Activated CD8-positive, alpha-beta memory T cell treated with anti-CD3 and anti-CD28 coated beads, Interleukin-2, amount 10 ng/mL, durations not matched to agents 7 days and 5 days (primary cell): ENCODE measurements around the gene PML. TPM values are rescaled to one million over a fixed set of nuclear protein-coding genes. Genes with fewer than 3 reads are reported as not detected.
A peak's percentile ranks its signal among the peaks of the same experiment; 100 is the strongest.

Source experiments
- ATAC-seq: fragments of 150-1000 bp; cut with Tn5 transposase; one replicate; pipeline ENCODE4 v1.10.0; 2021; ENCODE audit warnings: moderate library complexity
- CTCF ChIA-PET: fragments of 350-600 bp; sonication (Branson Sonifier 250); formaldehyde crosslinking; loops from one replicate; lab custom pipeline; 2021; ENCODE audit warnings: antibody characterized with exemption; lab: Charles Lee
- DNase-seq: peaks from one replicate; pipeline ENCODE4 v3.0.0-alpha.2; 2020
- H3K27ac Mint-ChIP-seq: one replicate; pipeline ENCODE4 v1.8.0; 2021; ENCODE audit warnings: mild to moderate bottlenecking, mixed read lengths
- H3K27me3 Mint-ChIP-seq: one replicate; pipeline ENCODE4 v1.8.0; 2021; ENCODE audit warnings: mixed read lengths
- H3K36me3 Mint-ChIP-seq: one replicate; pipeline ENCODE4 v1.8.0; 2021; ENCODE audit warnings: mild to moderate bottlenecking, mixed read lengths
- H3K4me1 Mint-ChIP-seq: one replicate; pipeline ENCODE4 v1.8.0; 2021; ENCODE audit warnings: mixed read lengths
- H3K4me3 Mint-ChIP-seq: one replicate; pipeline ENCODE4 v1.8.0; 2021; ENCODE audit warnings: mild to moderate bottlenecking, moderate library complexity, mixed read lengths
- H3K9me3 Mint-ChIP-seq: one replicate; pipeline ENCODE4 v1.8.0; 2022; ENCODE audit warnings: low read depth, mixed read lengths
- total RNA-seq, 2 experiments: library from RNA; stranded (reverse); gene quantifications; one replicate each; pipeline ENCODE4 v1.2.3, GENCODE V29; 2021

Gene PML
- total RNA-seq, result 100 to 1,000 TPM; 104 to 152 TPM

DNA sequence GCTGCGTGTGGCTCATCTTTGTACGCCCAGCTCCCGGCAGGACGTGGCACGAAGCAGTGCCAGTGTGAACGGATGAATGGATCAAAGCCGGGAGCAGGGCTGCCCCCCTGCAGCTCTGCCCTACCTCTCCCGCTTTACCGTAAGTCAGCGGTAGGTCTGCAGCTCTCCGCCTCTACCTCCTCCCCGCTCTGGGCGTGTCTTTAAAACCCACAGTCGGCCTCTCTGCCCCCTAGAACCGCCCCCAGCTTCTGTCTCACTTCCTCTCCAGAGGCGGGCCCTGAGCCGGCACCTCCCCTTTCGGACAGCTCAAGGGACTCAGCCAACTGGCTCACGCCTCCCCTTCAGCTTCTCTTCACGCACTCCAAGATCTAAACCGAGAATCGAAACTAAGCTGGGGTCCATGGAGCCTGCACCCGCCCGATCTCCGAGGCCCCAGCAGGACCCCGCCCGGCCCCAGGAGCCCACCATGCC lies at the start of gene PML:
PML (plus strand) TSS at position 304 of the 471 bp plus-strand sequence; CDS start at position 401, 97 bp downstream.
- Mint-ChIP-seq H3K27ac (peak within 1 kb of the TSS; percentile 86), H3K4me1 (peaks cover 58% of the 10 kb centered on the region), H3K36me3 (peaks cover 37% of the 10 kb centered on the region), H3K27me3 (no peaks in the 10 kb centered on the region), H3K9me3 (no peaks in the 10 kb centered on the region), H3K4me3 (peak within 1 kb of the TSS; percentile 83)
- CTCF ChIA-PET, result interaction anchor here (0.8 to 12.7 kb wide), 10 partner anchors 10 to 1210 kb away, joined by 3 to 147 read pairs (median 4); no protein-coding TSS in a partner anchor
- DNase-seq (peak; percentile 99), ATAC-seq (peak; percentile 86)

- peaks cover 17% of the 10 kb centered on the region for H3K4me1 Mint-ChIP-seq
Observed at GRCh38 chr15:73945130-73945508, 49.4 kb upstream of the PML start.

GRCh38 chr15:73946046-73946721 lies 48.3 kb upstream of the PML start:
- CTCF ChIA-PET, result interaction anchor here (1.3 to 1.6 kb wide), 2 partner anchors 19 to 27 kb away, joined by 4 read pairs; no protein-coding TSS in a partner anchor
- no peak for ATAC-seq
- no peak overlapping the region for H3K4me3 Mint-ChIP-seq

More at GRCh38 chr15:73945130-73945508, 49.4 kb upstream of the PML start:
- H3K27me3 Mint-ChIP-seq, result no peaks in the 10 kb centered on the region
- CTCF ChIA-PET, result interaction anchor here (0.9 to 1.6 kb wide), 5 partner anchors 16 to 28 kb away, joined by 3 to 4 read pairs (median 4); no protein-coding TSS in a partner anchor
- ATAC-seq (no peak), DNase-seq (no peak)
- no peaks in the 10 kb centered on the region for H3K9me3 Mint-ChIP-seq
- H3K36me3 Mint-ChIP-seq, result no peaks in the 10 kb centered on the region
- H3K4me3 Mint-ChIP-seq, result no peak overlapping the region
- H3K27ac Mint-ChIP-seq, result no peak overlapping the region

GRCh38 chr15:73946795-73947370 lies 47.6 kb upstream of the PML start:
- H3K4me3 Mint-ChIP-seq, result no peak overlapping the region
- H3K27me3 Mint-ChIP-seq, result no peaks in the 10 kb centered on the region
- no peak for DNase-seq
- CTCF ChIA-PET, result no interaction called here
- peaks cover 16% of the 10 kb centered on the region for H3K4me1 Mint-ChIP-seq
- H3K36me3 Mint-ChIP-seq, result no peaks in the 10 kb centered on the region
- H3K9me3 Mint-ChIP-seq, result no peaks in the 10 kb centered on the region
- peak overlapping the region; percentile 19 for H3K27ac Mint-ChIP-seq
- ATAC-seq, result no peak

More at GRCh38 chr15:73946046-73946721, 48.3 kb upstream of the PML start:
- Mint-ChIP-seq H3K27ac (no peak overlapping the region), H3K36me3 (no peaks in the 10 kb centered on the region), H3K27me3 (no peaks in the 10 kb centered on the region), H3K9me3 (no peaks in the 10 kb centered on the region), H3K4me1 (peaks cover 16% of the 10 kb centered on the region)
- no peak for DNase-seq

DNA sequence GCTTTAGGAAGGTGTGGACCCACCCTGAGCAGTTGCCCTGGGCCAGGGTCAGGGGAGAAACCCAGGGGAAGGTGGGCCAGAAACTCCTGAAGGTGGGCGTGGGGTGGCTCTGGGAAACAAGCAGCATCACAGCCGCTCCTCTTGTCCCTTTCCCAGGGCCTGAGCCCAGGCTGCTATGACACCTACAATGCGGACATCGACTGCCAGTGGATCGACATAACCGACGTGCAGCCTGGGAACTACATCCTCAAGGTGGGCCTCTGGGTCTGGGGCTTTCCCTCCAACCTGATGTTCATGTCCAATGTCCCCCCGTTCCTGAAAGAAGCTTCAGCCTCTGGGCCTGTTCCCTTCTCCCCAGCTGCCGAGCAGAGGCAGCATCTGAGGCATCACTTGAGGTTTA lies 46.9 kb upstream of the PML start:
- H3K27ac Mint-ChIP-seq, result no peak overlapping the region
- no peaks in the 10 kb centered on the region for H3K27me3 Mint-ChIP-seq
- H3K4me1 Mint-ChIP-seq, result peaks cover 14% of the 10 kb centered on the region
- no peak for ATAC-seq
- no peaks in the 10 kb centered on the region for H3K9me3 Mint-ChIP-seq
- DNase-seq, result no peak
- CTCF ChIA-PET, result interaction anchor here (1.1 to 7.8 kb wide), 4 partner anchors 8 to 20 kb away, joined by 3 to 175 read pairs (median 8); no protein-coding TSS in a partner anchor
- no peak overlapping the region for H3K4me3 Mint-ChIP-seq
- no peaks in the 10 kb centered on the region for H3K36me3 Mint-ChIP-seq

GRCh38 chr15:73948396-73948795 lies 46.1 kb upstream of the PML start:
- Mint-ChIP-seq H3K4me3 (no peak overlapping the region), H3K9me3 (no peaks in the 10 kb centered on the region), H3K4me1 (peaks cover 13% of the 10 kb centered on the region), H3K27ac (no peak overlapping the region), H3K27me3 (no peaks in the 10 kb centered on the region), H3K36me3 (no peaks in the 10 kb centered on the region)
- DNase-seq (no peak), ATAC-seq (no peak)
- CTCF ChIA-PET, result interaction anchor here (1.1 to 7.8 kb wide), 5 partner anchors 9 to 20 kb away, joined by 3 to 175 read pairs (median 11); no protein-coding TSS in a partner anchor

- H3K4me1 Mint-ChIP-seq, result peaks cover 13% of the 10 kb centered on the region
- no peaks in the 10 kb centered on the region for H3K36me3 Mint-ChIP-seq
- ATAC-seq, result no peak
- no peak for DNase-seq
- H3K9me3 Mint-ChIP-seq, result no peaks in the 10 kb centered on the region
- H3K27me3 Mint-ChIP-seq, result no peaks in the 10 kb centered on the region
- H3K4me3 Mint-ChIP-seq, result no peak overlapping the region
- no peak overlapping the region for H3K27ac Mint-ChIP-seq
- CTCF ChIA-PET, result interaction anchor here (1.1 to 7.8 kb wide), 8 partner anchors 9 to 100 kb away, joined by 3 to 175 read pairs (median 6); partner anchors contain the start of gene TBC1D21
Observed at GRCh38 chr15:73948982-73949381, 45.5 kb upstream of the PML start.

DNA sequence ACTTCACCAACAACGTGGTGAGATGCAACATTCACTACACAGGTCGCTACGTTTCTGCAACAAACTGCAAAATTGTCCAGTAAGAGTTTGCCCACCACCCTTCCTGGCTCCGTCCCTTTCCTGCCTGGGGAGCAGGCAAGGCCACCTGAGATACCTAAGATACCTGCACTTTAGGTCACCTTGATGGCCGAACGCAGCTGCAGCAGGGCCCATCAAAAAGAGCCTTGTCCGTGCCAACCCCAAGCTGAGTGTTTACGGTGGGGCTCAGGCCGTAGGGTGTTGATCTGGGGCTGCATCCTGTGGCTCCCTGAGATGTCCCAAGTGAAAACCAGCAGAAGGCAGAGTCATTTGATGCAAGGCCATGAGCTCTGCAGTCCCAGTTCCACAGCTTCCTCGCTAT lies 45.0 kb upstream of the PML start:
- H3K4me3 Mint-ChIP-seq, result no peak overlapping the region
- DNase-seq (no peak), ATAC-seq (no peak)
- peaks cover 13% of the 10 kb centered on the region for H3K4me1 Mint-ChIP-seq
- no peaks in the 10 kb centered on the region for H3K36me3 Mint-ChIP-seq
- CTCF ChIA-PET, result interaction anchor here (1.4 to 7.8 kb wide), 7 partner anchors 10 to 99 kb away, joined by 3 to 175 read pairs (median 7); partner anchors contain the start of gene TBC1D21
- H3K27me3 Mint-ChIP-seq, result no peaks in the 10 kb centered on the region
- H3K27ac Mint-ChIP-seq, result no peak overlapping the region
- H3K9me3 Mint-ChIP-seq, result no peaks in the 10 kb centered on the region

- no peak overlapping the region for H3K4me3 Mint-ChIP-seq
- H3K9me3 Mint-ChIP-seq, result no peaks in the 10 kb centered on the region
Observed at GRCh38 chr15:73950479-73950830, 44.1 kb upstream of the PML start.

GRCh38 chr15:73950831-73951561 lies 43.5 kb upstream of the PML start:
- H3K4me1 Mint-ChIP-seq, result peaks cover 13% of the 10 kb centered on the region
- CTCF ChIA-PET, result interaction anchor here (0.6 to 7.8 kb wide), 28 partner anchors 8 to 1092 kb away, joined by 3 to 175 read pairs (median 5); partner anchors contain the start of genes PML and STOML1
- DNase-seq, result peak; percentile 85
- H3K4me3 Mint-ChIP-seq, result no peak overlapping the region
- no peaks in the 10 kb centered on the region for H3K27me3 Mint-ChIP-seq
- peak; percentile 97 for ATAC-seq
- no peaks in the 10 kb centered on the region for H3K9me3 Mint-ChIP-seq
- no peaks in the 10 kb centered on the region for H3K36me3 Mint-ChIP-seq
- peak overlapping the region; percentile 83 for H3K27ac Mint-ChIP-seq

More at GRCh38 chr15:73950479-73950830, 44.1 kb upstream of the PML start:
- no peaks in the 10 kb centered on the region for H3K36me3 Mint-ChIP-seq
- CTCF ChIA-PET, result interaction anchor here (0.8 to 7.8 kb wide), 26 partner anchors 8 to 1093 kb away, joined by 3 to 175 read pairs (median 5); partner anchors contain the start of genes PML, STOML1 and TBC1D21
- DNase-seq (no peak), ATAC-seq (no peak)
- peak overlapping the region; percentile 58 for H3K27ac Mint-ChIP-seq
- peaks cover 13% of the 10 kb centered on the region for H3K4me1 Mint-ChIP-seq
- H3K27me3 Mint-ChIP-seq, result no peaks in the 10 kb centered on the region

DNA sequence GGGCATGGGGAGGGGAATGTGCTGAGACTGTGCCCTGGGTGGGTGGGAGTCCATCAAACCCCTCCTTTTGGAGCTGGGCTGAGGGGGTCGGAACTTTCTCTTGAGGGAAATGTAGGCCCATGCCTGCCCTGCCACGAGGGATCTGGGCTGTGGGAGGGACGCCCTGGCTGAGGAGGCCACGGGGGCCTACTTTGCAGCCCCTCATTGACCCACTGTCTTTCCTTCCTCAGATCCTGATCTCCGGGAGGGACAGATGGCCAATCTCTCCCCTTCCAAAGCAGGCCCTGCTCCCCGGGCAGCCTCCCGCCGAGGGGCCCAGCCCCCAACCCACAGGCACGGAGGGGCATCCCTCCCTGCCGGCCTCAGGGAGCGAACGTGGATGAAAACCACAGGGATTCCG lies 42.9 kb upstream of the PML start:
- Mint-ChIP-seq H3K4me3 (no peak overlapping the region), H3K27me3 (no peaks in the 10 kb centered on the region), H3K9me3 (no peaks in the 10 kb centered on the region), H3K27ac (peak overlapping the region; percentile 83), H3K4me1 (peaks cover 14% of the 10 kb centered on the region), H3K36me3 (no peaks in the 10 kb centered on the region)
- DNase-seq (no peak), ATAC-seq (no peak)
- CTCF ChIA-PET, result interaction anchor here (0.6 to 7.8 kb wide), 27 partner anchors 8 to 1091 kb away, joined by 3 to 175 read pairs (median 5); partner anchors contain the start of genes PML and STOML1

DNA sequence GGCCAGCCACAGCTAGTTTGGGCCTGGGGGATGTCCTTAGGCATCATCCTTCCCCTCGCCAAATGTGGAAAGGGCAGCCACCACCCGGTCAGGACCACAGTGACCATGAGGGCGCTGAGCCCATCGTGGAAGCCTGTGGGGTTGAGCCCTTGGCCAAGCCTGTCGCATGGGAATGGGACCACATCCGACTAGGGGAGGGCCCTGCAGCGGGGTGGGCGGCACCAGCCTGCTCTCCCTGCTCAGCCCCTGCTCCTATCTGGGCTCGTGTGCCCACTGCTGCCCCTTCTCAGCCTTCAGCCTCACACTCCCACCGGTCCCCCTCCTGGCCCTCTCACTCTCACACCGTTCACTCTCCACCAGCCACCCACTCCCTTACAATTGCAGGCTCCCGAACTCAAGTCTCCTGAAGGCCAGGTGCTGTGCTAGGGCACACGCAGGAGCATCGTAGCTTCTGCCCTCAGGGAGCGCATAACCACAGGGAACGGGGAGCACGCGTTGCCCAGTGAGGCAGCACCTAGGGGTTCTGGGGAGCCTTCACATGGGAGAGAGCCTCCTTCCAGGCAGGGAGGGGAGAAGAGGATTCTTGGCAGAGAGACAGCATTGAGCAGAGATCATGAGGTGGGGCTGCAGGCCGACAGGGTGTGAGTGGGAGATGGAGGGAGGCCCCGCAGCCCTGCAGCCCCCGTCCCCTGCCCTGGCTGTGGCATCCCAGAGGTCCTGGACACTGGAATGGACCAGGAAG lies 42.2 kb upstream of the PML start:
- ATAC-seq (no peak), DNase-seq (no peak)
- Mint-ChIP-seq H3K27me3 (no peaks in the 10 kb centered on the region), H3K4me3 (no peak overlapping the region), H3K9me3 (no peaks in the 10 kb centered on the region), H3K36me3 (no peaks in the 10 kb centered on the region), H3K4me1 (peaks cover 20% of the 10 kb centered on the region), H3K27ac (peak overlapping the region; percentile 35)
- CTCF ChIA-PET, result interaction anchor here (1.1 to 7.8 kb wide), 12 partner anchors 15 to 1091 kb away, joined by 3 to 175 read pairs (median 6); partner anchors contain the start of gene STOML1
